ENCODE results near the gene GPBAR1.

The GPBAR1 gene

DNA sequence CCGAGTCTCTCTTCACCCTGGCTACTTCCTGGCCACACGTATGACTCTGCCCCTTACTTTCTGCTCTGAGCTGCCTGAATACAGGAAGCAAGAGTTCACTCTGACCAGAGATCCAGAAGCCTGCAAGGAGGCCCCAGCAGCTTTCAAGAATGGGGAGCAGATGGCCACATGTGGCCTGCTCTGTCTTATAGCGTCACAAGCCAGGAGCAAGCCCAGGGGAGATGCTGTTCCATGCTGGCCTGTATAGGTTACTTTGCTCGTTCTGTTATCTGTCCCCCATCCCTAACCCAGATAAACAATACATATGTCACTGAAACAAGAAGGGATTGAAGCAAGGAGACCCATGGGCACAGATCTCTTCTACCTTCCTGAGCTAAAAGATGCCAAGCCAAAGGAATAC, 13.8 kb downstream of the GPBAR1 start:
- Histone ChIP-seq H3K27me3 (ENCODE audit: insufficient read depth, low read length) (no peaks in the 10 kb centered on the region), H3K4me1 (ENCODE audit: insufficient read depth, low read length) (peaks cover 13% of the 10 kb centered on the region), H3K4me3 (ENCODE audit: low read length) (no peak overlapping the region), H2AFZ (ENCODE audit: low read depth, low read length) (no peak overlapping the region), H3K36me3 (ENCODE audit: insufficient read depth, low read length) (peaks cover 13% of the 10 kb centered on the region), H3K9me3 (ENCODE audit: low read length) (no peaks in the 10 kb centered on the region)

DNA sequence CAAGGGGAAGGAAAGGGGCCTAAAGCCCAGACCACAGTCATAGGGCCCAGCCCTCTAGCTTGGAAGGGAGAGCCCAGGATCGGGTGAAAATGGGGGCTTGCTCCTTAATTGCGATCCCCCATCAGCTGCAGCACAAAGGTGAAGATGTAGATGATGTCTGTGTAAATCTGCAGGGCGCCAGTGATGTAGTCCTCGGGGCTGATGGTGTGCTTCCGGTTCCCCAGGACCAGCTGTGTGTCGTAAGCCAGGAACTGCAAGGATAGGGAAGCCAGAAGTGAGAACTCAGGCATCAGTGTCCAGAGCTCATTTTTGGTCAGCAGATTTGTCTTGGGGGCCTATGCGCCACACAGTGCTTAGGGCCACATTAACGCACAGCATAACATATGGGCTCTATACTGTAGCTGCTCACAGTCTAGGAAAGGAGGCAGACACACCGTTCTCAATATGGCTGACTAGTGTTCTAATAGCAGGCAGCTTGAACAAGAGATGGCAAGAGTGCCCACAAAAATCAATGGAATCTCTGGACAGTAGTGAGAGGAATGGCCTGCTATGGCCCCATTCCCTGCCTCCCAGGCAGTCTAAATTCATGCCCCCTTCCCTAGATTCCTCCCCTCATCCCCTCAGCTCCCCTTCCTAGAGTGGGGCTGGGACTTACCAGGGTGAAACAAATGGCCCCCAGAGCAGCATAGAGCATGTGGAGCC, 14.7 kb downstream of the GPBAR1 start:
- no peak overlapping the region for H3K4me3 ChIP-seq (ENCODE audit: low read length)

DNA sequence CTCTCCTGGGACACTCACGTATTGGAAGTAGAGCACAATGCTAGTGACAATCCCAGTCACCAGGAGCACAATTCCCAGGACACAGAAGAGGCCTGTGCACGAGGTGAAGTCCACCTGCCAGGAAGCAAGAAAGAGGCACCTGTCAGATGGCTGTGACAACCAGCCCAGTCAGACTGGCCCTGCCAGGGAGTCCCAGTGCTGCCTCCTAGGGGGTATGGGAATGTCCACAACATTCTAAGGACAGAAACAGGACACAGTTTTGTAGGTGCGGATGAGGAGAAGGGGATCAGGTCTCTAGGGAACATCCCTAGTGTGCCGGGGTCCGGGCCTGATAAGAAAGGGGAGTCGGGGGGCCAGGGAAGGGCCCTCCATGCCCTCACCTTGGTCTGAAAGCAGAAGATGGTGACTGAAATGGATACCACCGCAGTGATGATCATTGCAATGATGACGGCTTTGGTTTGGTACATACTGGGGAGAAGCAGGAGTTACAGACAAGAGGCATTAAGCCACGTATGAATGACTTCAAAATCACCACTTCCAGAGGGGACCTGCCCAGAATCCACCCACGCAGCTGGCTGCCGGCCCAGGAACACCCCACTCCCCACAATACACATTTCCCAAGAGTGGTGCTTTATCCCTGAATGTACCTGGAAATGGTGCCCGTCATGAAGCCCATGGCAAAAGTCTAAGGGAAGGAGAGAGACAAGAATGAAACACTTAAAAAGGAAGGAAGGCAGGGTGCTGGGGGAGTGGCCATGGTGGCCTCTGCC, 16.4 kb downstream of the GPBAR1 start:
- Histone ChIP-seq H3K36me3 (ENCODE audit: insufficient read depth, low read length) (peaks cover 13% of the 10 kb centered on the region), H3K27me3 (ENCODE audit: insufficient read depth, low read length) (no peaks in the 10 kb centered on the region), H2AFZ (ENCODE audit: low read depth, low read length) (no peak overlapping the region), H3K4me3 (ENCODE audit: low read length) (no peak overlapping the region), H3K4me1 (ENCODE audit: insufficient read depth, low read length) (no peaks in the 10 kb centered on the region), H3K9me3 (ENCODE audit: low read length) (no peaks in the 10 kb centered on the region)

More for the DNA sequence above, 14.7 kb downstream of the GPBAR1 start:
- peaks cover 13% of the 10 kb centered on the region for H3K4me1 ChIP-seq (ENCODE audit: insufficient read depth, low read length)
- H3K36me3 ChIP-seq (ENCODE audit: insufficient read depth, low read length) = peaks cover 13% of the 10 kb centered on the region
- no peaks in the 10 kb centered on the region for H3K27me3 ChIP-seq (ENCODE audit: insufficient read depth, low read length)
- no peaks in the 10 kb centered on the region for H3K9me3 ChIP-seq (ENCODE audit: low read length)
- H2AFZ ChIP-seq (ENCODE audit: low read depth, low read length) = no peak overlapping the region

DNA sequence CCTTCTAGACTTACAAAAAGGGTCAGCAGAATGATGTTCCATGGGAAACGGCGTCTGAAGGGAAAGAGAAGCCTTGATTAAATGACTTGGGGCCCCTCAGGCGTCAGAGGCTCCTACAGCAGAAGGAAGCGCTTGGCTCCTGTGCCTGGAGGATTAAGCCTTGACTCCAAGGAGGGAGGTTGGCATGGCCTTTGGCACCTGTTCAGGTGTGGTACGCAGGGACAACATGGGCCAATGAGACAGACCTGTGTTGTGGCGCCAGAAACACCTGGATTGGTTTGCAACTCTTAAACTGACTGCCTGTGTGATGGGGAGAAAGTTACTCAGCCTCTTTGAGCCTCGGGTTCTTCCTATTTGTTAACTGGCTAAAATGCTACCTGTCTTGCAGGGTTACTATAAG, 17.1 kb downstream of the GPBAR1 start:
- Histone ChIP-seq H3K4me3 (ENCODE audit: low read length) (no peak overlapping the region), H3K27me3 (ENCODE audit: insufficient read depth, low read length) (no peaks in the 10 kb centered on the region), H3K4me1 (ENCODE audit: insufficient read depth, low read length) (no peaks in the 10 kb centered on the region), H3K9me3 (ENCODE audit: low read length) (no peaks in the 10 kb centered on the region), H2AFZ (ENCODE audit: low read depth, low read length) (no peak overlapping the region), H3K36me3 (ENCODE audit: insufficient read depth, low read length) (peaks cover 13% of the 10 kb centered on the region)

DNA sequence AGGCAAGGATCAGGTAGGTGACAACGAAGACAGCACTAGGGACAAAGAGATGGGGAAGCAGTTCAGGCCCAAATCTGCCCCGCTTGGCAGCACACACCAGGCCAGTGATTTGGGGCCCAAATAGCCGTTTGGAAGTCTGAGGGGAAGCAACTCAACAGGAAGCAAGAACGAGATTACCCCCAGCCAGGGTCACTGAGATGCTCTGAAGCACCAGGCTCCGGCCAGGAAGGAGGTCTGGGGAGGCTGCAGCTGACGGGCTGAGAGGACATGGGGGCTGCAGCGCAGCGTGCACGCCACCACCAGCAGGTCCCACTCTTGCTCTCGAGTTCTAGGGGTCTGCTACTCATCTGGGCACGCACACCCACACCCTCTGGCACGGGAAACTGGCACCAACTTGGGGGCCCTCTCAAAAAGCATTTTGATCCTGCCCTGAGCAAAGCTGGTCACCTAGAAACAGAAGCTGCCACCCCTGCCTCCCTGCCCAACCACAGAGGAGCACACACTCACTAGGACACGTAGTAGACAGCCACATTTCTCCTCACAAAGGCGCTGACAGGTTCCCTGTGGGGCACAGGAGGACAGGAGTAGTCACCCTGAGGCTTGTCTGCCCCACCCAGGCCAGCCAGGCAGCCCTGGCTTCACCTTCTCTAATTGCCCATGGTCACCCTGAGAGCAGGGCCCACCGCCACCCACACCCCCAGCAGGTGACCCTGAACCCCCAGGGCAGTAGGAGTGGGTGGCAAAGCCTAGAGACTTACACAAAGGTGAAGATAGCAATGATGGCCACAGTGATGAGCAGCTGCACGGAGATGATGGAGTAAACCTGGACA, 17.9 kb downstream of the GPBAR1 start:
- Histone ChIP-seq H3K36me3 (ENCODE audit: insufficient read depth, low read length) (peaks cover 13% of the 10 kb centered on the region), H3K27me3 (ENCODE audit: insufficient read depth, low read length) (no peaks in the 10 kb centered on the region), H3K4me1 (ENCODE audit: insufficient read depth, low read length) (no peaks in the 10 kb centered on the region), H2AFZ (ENCODE audit: low read depth, low read length) (no peak overlapping the region), H3K4me3 (ENCODE audit: low read length) (no peak overlapping the region), H3K9me3 (ENCODE audit: low read length) (no peaks in the 10 kb centered on the region)

DNA sequence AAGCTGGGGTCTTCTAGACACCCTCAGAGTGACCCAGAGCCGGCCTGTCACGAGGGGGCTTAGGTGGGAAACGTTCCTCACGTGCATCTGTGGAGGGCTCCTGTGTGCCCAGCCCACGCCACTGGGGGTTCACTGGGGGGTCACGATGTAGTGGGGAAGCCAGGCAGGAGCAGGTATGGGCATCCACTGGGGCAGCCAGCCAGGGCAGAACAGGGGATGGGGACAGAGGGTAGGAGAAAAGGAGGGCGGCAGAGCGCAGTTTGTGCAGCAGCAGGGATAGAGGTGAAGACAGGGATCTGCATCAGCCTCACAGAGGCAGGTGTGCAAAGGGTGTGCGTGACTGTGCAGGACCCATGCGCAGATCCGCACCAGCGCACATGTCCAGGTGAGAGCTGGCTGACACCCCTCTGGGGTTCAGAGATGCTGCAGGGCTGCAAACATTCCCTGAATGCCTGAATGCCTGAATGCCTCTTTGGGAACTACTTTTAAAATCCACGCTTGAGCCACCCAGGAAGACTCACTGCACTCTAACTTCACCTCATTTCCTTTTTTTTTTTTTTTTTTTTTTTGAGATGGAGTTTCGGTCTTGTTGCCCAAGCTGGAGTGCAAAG, 19.6 kb downstream of the GPBAR1 start:
- Histone ChIP-seq H3K27me3 (ENCODE audit: insufficient read depth, low read length) (no peaks in the 10 kb centered on the region), H3K36me3 (ENCODE audit: insufficient read depth, low read length) (peaks cover 7% of the 10 kb centered on the region), H2AFZ (ENCODE audit: low read depth, low read length) (no peak overlapping the region), H3K9me3 (ENCODE audit: low read length) (no peaks in the 10 kb centered on the region), H3K4me1 (ENCODE audit: insufficient read depth, low read length) (no peaks in the 10 kb centered on the region), H3K4me3 (ENCODE audit: low read length) (no peak overlapping the region)

DNA sequence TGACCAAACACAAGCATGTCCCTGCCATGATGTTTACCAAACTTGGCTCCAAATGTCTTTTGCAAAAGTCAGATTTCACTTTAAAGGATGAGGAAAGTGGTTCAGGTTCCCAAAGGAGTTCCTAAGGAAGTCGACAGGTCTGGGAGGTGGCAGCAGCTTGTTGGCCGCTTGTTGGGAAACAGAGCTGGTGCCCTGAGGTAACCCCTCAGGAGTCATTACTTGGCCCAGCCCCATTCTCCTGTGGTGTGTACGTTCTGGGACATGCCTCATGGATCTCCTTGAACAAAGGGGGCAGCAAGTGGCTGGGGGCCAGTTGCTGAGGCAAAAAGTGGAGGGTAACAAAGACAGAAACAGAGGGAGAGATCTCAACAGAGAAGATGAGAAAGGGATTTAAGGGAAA, 20.6 kb downstream of the GPBAR1 start:
- Histone ChIP-seq H3K36me3 (ENCODE audit: insufficient read depth, low read length) (peaks cover 3% of the 10 kb centered on the region), H3K27me3 (ENCODE audit: insufficient read depth, low read length) (no peaks in the 10 kb centered on the region), H2AFZ (ENCODE audit: low read depth, low read length) (no peak overlapping the region), H3K4me3 (ENCODE audit: low read length) (no peak overlapping the region), H3K4me1 (ENCODE audit: insufficient read depth, low read length) (peaks cover 2% of the 10 kb centered on the region), H3K9me3 (ENCODE audit: low read length) (no peaks in the 10 kb centered on the region)

DNA sequence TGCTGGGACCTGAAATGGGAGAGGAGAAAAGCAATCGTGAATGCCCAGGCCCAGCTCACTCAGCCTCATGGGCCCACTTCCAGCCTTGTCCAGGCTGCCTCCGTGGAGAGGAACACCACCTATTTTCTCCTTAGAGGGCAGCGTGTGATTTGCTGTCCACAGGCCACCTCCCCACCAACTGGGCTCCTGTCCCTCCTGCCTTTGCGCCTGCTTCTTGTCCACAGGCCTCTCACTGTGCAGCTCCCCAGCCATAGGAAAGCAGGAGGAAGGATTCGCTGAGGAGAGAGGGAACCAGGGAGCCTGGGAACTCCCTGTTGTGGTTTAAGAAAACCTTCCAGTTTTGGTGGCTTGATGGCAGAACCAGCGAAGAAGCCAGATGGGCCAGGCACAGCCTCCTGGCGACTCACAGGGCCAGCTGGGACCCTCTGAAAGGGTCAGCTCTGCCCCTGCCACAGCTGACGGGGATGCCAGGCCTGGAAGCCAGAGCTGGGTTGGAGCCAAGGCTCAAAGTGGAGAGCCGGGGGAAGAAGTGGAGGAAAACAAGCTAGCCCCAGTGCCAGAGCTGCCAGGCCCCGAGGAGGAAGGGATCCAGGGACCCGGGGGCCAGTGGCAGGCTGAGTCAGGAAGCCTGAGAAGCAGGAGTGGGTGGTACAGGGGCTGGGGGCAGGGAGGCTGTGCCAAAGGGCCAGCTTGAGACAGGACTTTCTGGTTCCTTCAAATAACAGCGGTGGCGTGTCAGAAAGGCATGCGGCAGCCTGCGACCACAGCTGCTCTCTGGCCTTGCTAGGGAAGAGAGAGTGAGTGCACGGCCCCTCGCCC, 21.6 kb downstream of the GPBAR1 start:
- no peak overlapping the region for H2AFZ ChIP-seq (ENCODE audit: low read depth, low read length)
- H3K27me3 ChIP-seq (ENCODE audit: insufficient read depth, low read length) = no peaks in the 10 kb centered on the region
- peaks cover 10% of the 10 kb centered on the region for H3K4me1 ChIP-seq (ENCODE audit: insufficient read depth, low read length)
- H3K36me3 ChIP-seq (ENCODE audit: insufficient read depth, low read length) = no peaks in the 10 kb centered on the region
- H3K9me3 ChIP-seq (ENCODE audit: low read length) = no peaks in the 10 kb centered on the region
- no peak overlapping the region for H3K4me3 ChIP-seq (ENCODE audit: low read length)

DNA sequence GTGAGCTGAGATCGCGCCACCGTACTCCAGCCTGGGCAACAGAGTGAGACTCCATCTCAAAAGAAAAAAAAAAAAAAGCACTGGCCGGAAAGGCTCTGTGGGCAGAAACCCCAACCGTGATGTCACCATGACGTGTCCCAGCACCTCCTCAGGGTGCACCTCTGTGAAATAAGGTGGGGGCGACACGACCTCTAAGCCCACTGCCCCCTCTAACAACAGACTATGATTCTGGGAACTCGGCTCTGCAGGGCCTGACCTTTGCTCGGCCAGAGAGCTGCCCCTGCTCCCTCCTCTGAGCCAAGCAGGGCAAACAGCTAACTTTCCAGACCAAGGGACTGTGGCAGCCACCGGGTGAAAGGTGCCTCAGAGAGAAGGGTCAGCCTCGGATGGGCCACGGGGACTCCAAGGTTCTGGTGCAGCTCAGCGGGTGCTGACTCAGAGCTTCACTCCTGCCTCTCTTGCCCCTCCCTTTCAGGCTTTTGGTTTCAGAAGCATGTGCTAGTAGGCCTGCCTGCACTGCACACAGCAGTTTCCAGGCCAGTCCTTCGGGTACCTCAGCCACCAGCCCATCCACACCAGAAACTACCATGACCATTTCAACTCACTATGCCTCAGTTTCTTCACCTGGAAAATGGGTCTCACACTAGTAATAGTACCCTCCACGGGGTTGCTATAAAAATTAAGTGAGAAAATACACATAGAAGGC, 23.4 kb downstream of the GPBAR1 start:
- Histone ChIP-seq H3K4me3 (ENCODE audit: low read length) (no peak overlapping the region), H3K36me3 (ENCODE audit: insufficient read depth, low read length) (no peaks in the 10 kb centered on the region), H3K9me3 (ENCODE audit: low read length) (no peaks in the 10 kb centered on the region), H3K27me3 (ENCODE audit: insufficient read depth, low read length) (no peaks in the 10 kb centered on the region), H2AFZ (ENCODE audit: low read depth, low read length) (no peak overlapping the region), H3K4me1 (ENCODE audit: insufficient read depth, low read length) (peaks cover 10% of the 10 kb centered on the region)

DNA sequence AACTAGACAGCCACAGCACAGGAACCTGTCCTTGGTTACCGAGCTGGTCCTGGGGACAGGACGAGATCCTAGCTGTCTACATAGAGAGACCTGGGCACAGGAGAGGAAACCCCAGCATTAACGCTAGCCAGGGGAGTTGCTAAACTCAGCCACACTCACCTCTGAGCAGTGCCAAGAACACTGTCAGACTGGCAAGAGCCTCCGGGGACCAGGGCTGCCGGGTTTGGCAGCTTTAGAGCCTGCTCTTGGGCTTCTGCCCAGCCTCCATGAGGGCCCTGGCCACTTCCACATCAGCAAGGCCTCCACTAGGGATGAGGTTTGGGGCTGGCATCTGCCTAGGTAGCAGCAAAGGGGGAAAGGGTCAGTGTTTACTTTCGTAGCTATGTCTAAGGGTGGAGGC, 24.8 kb downstream of the GPBAR1 start:
- Histone ChIP-seq H3K9me3 (ENCODE audit: low read length) (no peaks in the 10 kb centered on the region), H3K4me1 (ENCODE audit: insufficient read depth, low read length) (peaks cover 10% of the 10 kb centered on the region), H3K36me3 (ENCODE audit: insufficient read depth, low read length) (no peaks in the 10 kb centered on the region), H2AFZ (ENCODE audit: low read depth, low read length) (no peak overlapping the region), H3K4me3 (ENCODE audit: low read length) (no peak overlapping the region), H3K27me3 (ENCODE audit: insufficient read depth, low read length) (no peaks in the 10 kb centered on the region)

DNA sequence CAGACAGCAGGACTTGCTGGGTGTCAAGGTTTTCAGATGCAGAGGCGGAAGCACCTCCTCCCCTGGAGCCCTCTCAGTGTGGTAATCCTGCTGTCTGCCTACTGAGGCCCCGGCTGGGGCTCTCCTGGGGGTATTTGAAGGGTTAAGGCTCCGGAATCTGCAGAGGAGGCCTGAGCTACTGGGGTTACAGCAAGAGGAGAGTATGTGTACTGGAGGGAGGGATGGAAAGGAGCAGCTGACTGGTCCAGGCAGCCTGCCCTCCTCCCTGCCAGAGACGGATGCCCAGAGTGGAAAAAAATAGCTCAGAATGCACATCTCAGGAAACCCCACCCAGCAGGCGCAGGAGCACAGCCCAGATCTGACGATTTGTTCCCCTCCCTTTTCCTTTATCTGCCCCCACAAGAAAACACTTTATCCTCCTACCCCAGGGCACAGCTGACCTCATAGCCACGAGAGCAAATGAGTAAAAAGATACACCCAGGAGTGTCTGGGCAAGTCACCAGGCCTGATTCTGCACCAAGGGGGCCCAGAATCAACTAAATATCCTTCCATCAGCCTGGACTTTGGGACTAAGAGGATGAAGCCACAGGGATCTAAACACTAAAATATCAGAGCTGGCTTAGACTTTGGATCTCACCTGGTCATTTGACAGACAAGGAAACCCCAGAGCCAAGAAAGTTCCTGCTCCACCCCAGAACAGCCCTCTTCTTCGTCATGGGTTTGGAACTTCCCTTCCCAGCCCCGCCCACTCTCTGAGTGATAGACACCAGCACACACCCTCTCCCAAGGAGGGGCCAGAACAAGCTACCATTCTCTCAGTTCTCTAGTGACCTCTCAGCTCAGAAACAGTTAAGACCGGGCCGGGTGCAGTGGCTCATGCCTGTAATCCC, 26.0 kb downstream of the GPBAR1 start:
- no peaks in the 10 kb centered on the region for H3K9me3 ChIP-seq (ENCODE audit: low read length)
- peaks cover 10% of the 10 kb centered on the region for H3K4me1 ChIP-seq (ENCODE audit: insufficient read depth, low read length)
- H3K36me3 ChIP-seq (ENCODE audit: insufficient read depth, low read length) = no peaks in the 10 kb centered on the region
- peaks cover 3% of the 10 kb centered on the region for H3K27me3 ChIP-seq (ENCODE audit: insufficient read depth, low read length)
- peak overlapping the region; percentile 19 for H3K4me3 ChIP-seq (ENCODE audit: low read length)
- peak overlapping the region; percentile 56 for H2AFZ ChIP-seq (ENCODE audit: low read depth, low read length)

Measured in neuron (in vitro differentiated cells).